ENCODE results near the gene REPIN1. TPM values are rescaled to one million over a fixed set of nuclear protein-coding genes. Genes with fewer than 3 reads are reported as not detected.

Gene REPIN1
- total RNA-seq, 1 experiment from 2014 or later, result 106 TPM

- no peak overlapping the region for H3K4me3 ChIP-seq (replicated peaks in 1 of 2; ENCODE audit: low read depth in 1 of 2, low read length in 2 of 2)
- DNase-seq (ENCODE audit: low read depth, low spot score) (no peak), ATAC-seq (no peak)
- POLR2A ChIA-PET, result no interaction called here
- no peaks in the 10 kb centered on the region for H3K79me2 ChIP-seq (ENCODE audit: insufficient read depth, low read length)
- intact Hi-C loops (cut with micrococcal nuclease), result no loop called here
- no TSS peak for BruUV-seq (replicated peaks)
- no peaks in the 10 kb centered on the region for H3K9me3 ChIP-seq (ENCODE audit: control insufficient read depth in 1 of 2, insufficient read depth in 1 of 2, low read depth in 1 of 2, low read length in 2 of 2)
- H4K20me1 ChIP-seq (ENCODE audit: insufficient read depth), result no peaks in the 10 kb centered on the region
- H3K27ac ChIP-seq (ENCODE audit: low read depth, low read length), result no peak overlapping the region
- H3K4me1 ChIP-seq (ENCODE audit: control insufficient read depth in 1 of 2, insufficient read depth in 2 of 2, low read length in 2 of 2), result no peaks in the 10 kb centered on the region
- TF ChIP-seq ZFX (IDR thresholded peaks at IDR 0.05) (no peak), SRF (IDR thresholded peaks at IDR 0.05; ENCODE audit: low read depth) (no peak), RAD21 (IDR thresholded peaks at IDR 0.05; ENCODE audit: low read depth) (no peak), TCF7L2 (IDR thresholded peaks at IDR 0.05; ENCODE audit: borderline replicate concordance, extremely low read depth, insufficient read depth, insufficient read length) (no peak), JUND (IDR thresholded peaks at IDR 0.05) (no peak), YY1 (IDR thresholded peaks at IDR 0.05; ENCODE audit: extremely low read depth, insufficient replicate concordance, low read depth, low read length) (no peak), EGR1 (IDR thresholded peaks at IDR 0.05; ENCODE audit: low read depth) (no peak), CBX3 (IDR thresholded peaks at IDR 0.05; ENCODE audit: low read depth) (no peak), ELF1 (IDR thresholded peaks at IDR 0.05; ENCODE audit: borderline replicate concordance, low read depth) (no peak), POLR2A (IDR thresholded peaks at IDR 0.05; ENCODE audit: borderline replicate concordance, extremely low read depth, insufficient read depth, insufficient read length) (no peak)
- TF ChIP-seq, protein P1, sequence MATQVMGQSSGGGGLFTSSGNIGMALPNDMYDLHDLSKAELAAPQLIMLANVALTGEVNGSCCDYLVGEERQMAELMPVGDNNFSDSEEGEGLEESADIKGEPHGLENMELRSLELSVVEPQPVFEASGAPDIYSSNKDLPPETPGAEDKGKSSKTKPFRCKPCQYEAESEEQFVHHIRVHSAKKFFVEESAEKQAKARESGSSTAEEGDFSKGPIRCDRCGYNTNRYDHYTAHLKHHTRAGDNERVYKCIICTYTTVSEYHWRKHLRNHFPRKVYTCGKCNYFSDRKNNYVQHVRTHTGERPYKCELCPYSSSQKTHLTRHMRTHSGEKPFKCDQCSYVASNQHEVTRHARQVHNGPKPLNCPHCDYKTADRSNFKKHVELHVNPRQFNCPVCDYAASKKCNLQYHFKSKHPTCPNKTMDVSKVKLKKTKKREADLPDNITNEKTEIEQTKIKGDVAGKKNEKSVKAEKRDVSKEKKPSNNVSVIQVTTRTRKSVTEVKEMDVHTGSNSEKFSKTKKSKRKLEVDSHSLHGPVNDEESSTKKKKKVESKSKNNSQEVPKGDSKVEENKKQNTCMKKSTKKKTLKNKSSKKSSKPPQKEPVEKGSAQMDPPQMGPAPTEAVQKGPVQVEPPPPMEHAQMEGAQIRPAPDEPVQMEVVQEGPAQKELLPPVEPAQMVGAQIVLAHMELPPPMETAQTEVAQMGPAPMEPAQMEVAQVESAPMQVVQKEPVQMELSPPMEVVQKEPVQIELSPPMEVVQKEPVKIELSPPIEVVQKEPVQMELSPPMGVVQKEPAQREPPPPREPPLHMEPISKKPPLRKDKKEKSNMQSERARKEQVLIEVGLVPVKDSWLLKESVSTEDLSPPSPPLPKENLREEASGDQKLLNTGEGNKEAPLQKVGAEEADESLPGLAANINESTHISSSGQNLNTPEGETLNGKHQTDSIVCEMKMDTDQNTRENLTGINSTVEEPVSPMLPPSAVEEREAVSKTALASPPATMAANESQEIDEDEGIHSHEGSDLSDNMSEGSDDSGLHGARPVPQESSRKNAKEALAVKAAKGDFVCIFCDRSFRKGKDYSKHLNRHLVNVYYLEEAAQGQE (IDR thresholded peaks at IDR 0.05; ENCODE audit: low read depth), result no peak
- TF ChIP-seq, protein P2, sequence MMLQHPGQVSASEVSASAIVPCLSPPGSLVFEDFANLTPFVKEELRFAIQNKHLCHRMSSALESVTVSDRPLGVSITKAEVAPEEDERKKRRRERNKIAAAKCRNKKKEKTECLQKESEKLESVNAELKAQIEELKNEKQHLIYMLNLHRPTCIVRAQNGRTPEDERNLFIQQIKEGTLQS (IDR thresholded peaks at IDR 0.05), result no peak
- CTCF ChIA-PET, result no interaction called here
- H3K4me2 ChIP-seq (ENCODE audit: low read length), result no peak overlapping the region
- H3K9ac ChIP-seq (ENCODE audit: low read length), result no peak overlapping the region
- H3K36me3 ChIP-seq (ENCODE audit: control insufficient read depth in 1 of 2, insufficient read depth in 2 of 2, low read length in 2 of 2), result no peaks in the 10 kb centered on the region
- H2AFZ ChIP-seq (ENCODE audit: low read depth, low read length, poor library complexity, severe bottlenecking), result no peak overlapping the region
- H3K27me3 ChIP-seq (ENCODE audit: insufficient read depth, low read length), result no peaks in the 10 kb centered on the region
- RAD21 ChIA-PET (ENCODE audit: low non-redundant PET in 1 of 2, low total read pairs in 2 of 2, uncharacterized antibody in 2 of 2, unreplicated experiment in 2 of 2), result no interaction called here
- no peaks in the 10 kb centered on the region for H3K9me2 ChIP-seq (ENCODE audit: insufficient read depth)
Observed at GRCh38 chr7:150343225-150343624, 25.4 kb upstream of the REPIN1 start.
